ENCODE measurements around the gene FAM124B.
A peak's percentile ranks its signal among the peaks of the same experiment; 100 is the strongest.

The FAM124B gene

DNA sequence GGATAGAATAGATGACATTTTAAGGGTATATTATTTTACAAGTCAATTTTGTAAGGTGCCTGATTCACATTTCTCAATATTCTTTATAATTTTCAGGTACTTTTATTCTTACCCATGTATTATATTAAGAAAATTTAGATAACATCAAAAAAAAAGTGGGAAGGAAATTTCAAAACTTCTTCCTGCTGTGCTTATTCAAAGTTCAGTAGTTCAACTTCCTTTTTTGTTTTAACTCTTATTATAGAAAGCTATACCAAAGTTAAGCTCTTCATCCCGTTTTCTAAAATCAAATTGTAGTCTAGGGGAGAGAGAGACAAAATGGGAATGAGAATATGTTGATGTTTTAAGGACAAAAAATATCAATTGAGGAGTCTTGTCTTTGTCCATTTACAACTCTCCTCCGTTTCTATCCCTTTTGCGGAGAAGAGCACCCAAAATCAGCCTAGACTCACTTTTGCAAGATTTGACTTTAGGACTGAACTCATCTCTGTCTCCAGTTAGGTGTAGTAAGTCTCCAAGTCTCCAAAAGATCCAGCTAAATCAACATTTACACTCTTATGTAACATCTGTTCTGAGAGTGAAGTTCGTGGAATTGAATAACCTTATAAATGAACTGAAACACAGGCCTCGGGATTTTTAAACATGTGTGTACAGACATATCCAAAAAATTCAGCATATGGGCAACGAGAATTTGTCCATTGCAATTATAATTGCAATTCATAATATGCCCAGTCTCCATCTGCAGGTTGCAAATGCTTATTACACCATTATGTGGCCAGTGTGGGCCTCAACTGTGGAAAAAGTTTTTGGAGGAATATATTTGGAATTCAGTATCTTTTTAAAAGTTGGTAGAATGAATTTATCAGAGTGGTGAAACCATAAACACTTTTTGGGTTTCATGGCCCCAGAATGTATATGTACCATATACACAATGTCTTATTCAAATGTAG is 23.9 kb downstream of the FAM124B start:
- TF ChIP-seq, protein P1, sequence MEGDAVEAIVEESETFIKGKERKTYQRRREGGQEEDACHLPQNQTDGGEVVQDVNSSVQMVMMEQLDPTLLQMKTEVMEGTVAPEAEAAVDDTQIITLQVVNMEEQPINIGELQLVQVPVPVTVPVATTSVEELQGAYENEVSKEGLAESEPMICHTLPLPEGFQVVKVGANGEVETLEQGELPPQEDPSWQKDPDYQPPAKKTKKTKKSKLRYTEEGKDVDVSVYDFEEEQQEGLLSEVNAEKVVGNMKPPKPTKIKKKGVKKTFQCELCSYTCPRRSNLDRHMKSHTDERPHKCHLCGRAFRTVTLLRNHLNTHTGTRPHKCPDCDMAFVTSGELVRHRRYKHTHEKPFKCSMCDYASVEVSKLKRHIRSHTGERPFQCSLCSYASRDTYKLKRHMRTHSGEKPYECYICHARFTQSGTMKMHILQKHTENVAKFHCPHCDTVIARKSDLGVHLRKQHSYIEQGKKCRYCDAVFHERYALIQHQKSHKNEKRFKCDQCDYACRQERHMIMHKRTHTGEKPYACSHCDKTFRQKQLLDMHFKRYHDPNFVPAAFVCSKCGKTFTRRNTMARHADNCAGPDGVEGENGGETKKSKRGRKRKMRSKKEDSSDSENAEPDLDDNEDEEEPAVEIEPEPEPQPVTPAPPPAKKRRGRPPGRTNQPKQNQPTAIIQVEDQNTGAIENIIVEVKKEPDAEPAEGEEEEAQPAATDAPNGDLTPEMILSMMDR (IDR thresholded peaks at IDR 0.05; ENCODE audit: low read depth, low read length, missing control alignments), result peak; percentile 17
- DNase-seq (ENCODE audit: low read depth), result no peak
- in situ Hi-C loops (cut with HindIII; ENCODE audit: low sequenced_read_pairs), result no loop called here

DNA sequence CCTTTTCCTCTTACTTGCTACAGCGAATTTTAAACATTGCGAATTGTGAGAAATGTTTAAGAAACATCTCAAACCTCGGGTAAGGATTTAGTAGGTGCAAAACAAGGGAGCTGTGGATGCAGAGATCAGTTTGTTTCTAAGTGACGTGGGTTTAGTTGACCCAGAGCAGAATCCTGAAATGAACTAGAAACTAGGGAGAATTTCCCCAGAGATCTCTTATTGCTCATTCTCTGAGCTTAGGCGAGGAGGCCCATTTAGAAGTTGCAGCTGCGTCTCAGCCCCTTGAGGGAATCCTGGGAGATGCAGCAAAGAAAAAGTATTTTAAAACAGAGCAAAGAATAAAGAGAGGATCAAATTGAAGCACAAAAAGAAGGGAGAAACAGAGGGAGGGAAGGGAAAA is 29.3 kb downstream of the FAM124B start:
- TF ChIP-seq, protein P1 (IDR thresholded peaks at IDR 0.05; ENCODE audit: low read depth, low read length, missing control alignments), result no peak
- in situ Hi-C loops (cut with HindIII; ENCODE audit: low sequenced_read_pairs), result no loop called here
- DNase-seq (ENCODE audit: low read depth), result no peak

More for the DNA sequence above, 23.9 kb downstream of the FAM124B start:
- no peak overlapping the region for H3K4me3 ChIP-seq (ENCODE audit: low read depth, low read length)

DNA sequence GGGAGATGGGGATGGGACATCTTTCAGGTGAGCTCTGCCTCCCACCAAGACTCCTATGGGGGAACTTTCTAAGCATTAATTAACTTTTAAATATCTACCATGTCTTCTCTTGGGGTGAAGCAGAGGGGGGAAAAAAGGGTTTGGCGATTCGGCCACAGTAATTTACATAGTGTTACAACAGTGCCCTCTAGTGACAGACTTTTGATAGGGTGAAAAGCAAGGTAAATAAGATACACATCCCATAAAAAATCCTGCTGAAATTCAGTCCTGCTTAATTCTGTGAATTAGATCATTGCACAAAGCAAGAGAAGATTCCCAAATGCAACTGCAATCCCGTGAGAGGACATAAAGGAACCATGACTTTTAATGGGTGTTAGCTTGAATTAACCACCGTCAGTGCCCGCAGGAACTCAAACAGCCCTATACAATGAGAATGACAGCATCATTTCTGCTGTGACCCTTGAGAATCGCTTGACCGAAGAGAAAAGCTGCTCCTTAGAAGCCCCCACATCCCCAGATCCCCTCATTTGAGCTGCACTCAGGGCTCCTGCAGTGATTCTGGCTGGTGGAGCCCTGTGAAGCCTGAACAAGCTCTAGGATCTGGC is 32.8 kb downstream of the FAM124B start:
- DNase-seq (ENCODE audit: low read depth), result peak; percentile 36
- TF ChIP-seq, protein P1 (IDR thresholded peaks at IDR 0.05; ENCODE audit: low read depth, low read length, missing control alignments), result peak; percentile 57
- H3K4me3 ChIP-seq (ENCODE audit: low read depth, low read length), result no peak overlapping the region
- in situ Hi-C loops (cut with HindIII; ENCODE audit: low sequenced_read_pairs), result no loop called here

More for the DNA sequence above, 29.3 kb downstream of the FAM124B start:
- no peak overlapping the region for H3K4me3 ChIP-seq (ENCODE audit: low read depth, low read length)

DNA sequence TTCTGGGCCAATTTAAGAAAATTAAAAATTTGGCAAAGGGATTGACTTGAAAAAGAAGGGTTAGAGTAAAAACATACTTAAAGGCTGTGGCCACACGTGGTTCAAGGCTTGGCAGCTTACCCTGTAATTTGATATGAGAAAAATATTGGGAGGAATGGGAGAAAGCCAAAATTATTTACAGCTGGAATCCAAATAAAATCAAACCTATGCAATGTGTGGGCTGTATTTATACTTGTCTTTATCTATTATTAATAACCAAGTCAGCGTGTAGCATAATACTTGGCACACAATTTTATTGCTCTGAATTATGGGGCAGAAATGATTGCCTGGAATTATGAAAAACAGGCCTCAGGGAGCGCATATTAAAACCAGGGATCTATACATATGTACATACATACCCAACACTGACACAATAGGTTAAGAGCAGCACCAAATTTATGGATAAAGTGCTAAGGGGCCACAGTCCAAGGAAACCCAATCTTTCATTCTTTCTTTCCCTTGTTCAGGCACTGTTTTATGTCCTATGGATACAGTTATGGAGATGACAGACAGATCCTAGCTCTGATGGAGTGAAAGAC is 35.6 kb downstream of the FAM124B start:
- no peak overlapping the region for H3K4me3 ChIP-seq (ENCODE audit: low read depth, low read length)
- TF ChIP-seq, protein P1 (IDR thresholded peaks at IDR 0.05; ENCODE audit: low read depth, low read length, missing control alignments), result no peak
- DNase-seq (ENCODE audit: low read depth), result peak; percentile 26
- in situ Hi-C loops (cut with HindIII; ENCODE audit: low sequenced_read_pairs), result no loop called here

DNA sequence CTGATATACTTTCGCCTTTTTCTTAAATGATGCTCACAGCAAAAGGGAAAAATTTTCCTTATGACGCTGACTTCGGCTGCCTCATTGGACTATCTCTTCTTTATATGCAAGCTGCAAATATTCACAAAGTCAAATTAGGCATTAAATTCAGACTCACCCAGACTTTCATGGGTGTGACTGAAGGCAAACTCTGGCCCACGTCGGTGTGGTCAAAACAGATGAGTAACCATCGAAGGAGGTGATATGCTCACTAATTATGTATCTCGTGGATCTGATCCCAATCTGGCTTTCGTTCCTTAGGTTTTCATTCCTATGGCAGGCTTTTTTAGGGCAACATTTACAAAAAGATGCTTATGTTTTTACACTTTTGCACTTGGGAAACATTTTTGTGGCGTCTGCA is 36.6 kb downstream of the FAM124B start:
- TF ChIP-seq, protein P1 (IDR thresholded peaks at IDR 0.05; ENCODE audit: low read depth, low read length, missing control alignments), result no peak
- in situ Hi-C loops (cut with HindIII; ENCODE audit: low sequenced_read_pairs), result no loop called here
- no peak overlapping the region for H3K4me3 ChIP-seq (ENCODE audit: low read depth, low read length)
- DNase-seq (ENCODE audit: low read depth), result no peak

DNA sequence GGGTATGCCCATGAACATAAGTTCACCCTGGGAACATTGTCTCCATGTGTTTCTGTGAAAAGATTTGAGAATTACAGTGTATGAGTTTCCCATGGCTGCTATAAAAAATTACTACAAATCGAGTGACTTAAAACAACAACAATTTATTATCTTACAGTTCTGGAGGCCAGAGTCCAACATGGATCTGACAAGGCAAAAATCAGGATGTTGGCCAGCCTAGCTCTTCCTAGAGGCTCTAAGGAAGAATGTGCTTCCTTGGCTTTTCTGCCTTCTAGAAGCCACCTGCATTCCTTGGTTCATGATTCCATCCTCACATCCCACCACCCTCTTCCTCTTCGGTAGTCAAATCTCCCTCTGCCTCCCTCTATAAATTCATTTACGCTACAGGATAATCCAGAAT is 38.6 kb downstream of the FAM124B start:
- in situ Hi-C loops (cut with HindIII; ENCODE audit: low sequenced_read_pairs), result no loop called here
- TF ChIP-seq, protein P1 (IDR thresholded peaks at IDR 0.05; ENCODE audit: low read depth, low read length, missing control alignments), result no peak

More for the DNA sequence above, 38.6 kb downstream of the FAM124B start:
- no peak for DNase-seq (ENCODE audit: low read depth)
- H3K4me3 ChIP-seq (ENCODE audit: low read depth, low read length), result no peak overlapping the region

Data from astrocyte of the cerebellum (primary cell).